Sigmoid colon (tissue), 7 donors: Measurements from ENCODE around the gene PHF1. TPM values are rescaled to one million over a fixed set of nuclear protein-coding genes. Genes with fewer than 3 reads are reported as not detected.
A peak's percentile ranks its signal among the peaks of the same experiment; 100 is the strongest.

Source experiments
- DNase-seq: peaks from one replicate; pipeline ENCODE4 v3.0.0-alpha.2; 2019
- H3K27ac ChIP-seq, 4 donors: fragments of 200-600 bp; sonication (generic); one replicate each; pipeline ENCODE4 v1.5.1; 2016 to 2019; ENCODE audit warnings: mild to moderate bottlenecking in 1 of 4
- H3K27me3 ChIP-seq, 3 donors: fragments of 200-600 bp; sonication (generic); one replicate each; pipeline ENCODE4 v1.5.1; 2019; ENCODE audit warnings: mild to moderate bottlenecking in 1 of 3
- H3K36me3 ChIP-seq, 4 donors: fragments of 200-600 bp; sonication (generic); one replicate each; pipeline ENCODE4 v1.5.1; 2016 to 2019
- H3K4me1 ChIP-seq, 4 donors: fragments of 200-600 bp; sonication (generic); one replicate each; pipeline ENCODE4 v1.5.1; 2017 to 2019
- H3K4me3 ChIP-seq, 4 donors: fragments of 200-600 bp; sonication (generic); one replicate each; pipeline ENCODE4 v1.5.1; 2017 to 2019; ENCODE audit warnings: mild to moderate bottlenecking in 2 of 4, moderate library complexity in 1 of 4
- H3K9me3 ChIP-seq, 4 donors: fragments of 200-600 bp in 3 of 4; sonication (generic) in 3 of 4; one replicate each; pipeline versions ENCODE4 v1.5.1 to v1.6.1; 2013 to 2019
- CTCF ChIP-seq, 4 experiments: fragments of 450-650 bp in 3 of 4; fragments of 200-600 bp in 1 of 4; IDR thresholded peaks; one replicate each; pipeline ENCODE4 v1.5.1; 2016 to 2019; ENCODE audit warnings: antibody characterized with exemption in 4 of 4, mild to moderate bottlenecking in 3 of 4, moderate library complexity in 2 of 4
- EP300 ChIP-seq, 4 donors: sonication (generic); formaldehyde crosslinking; IDR thresholded peaks; one replicate each; pipeline ENCODE4 v1.6.1; 2017; ENCODE audit warnings: antibody characterized with exemption in 4 of 4
- POLR2A ChIP-seq, 2 donors: fragments of 450-650 bp; IDR thresholded peaks; one replicate each; pipeline ENCODE4 v1.6.1; 2016; ENCODE audit warnings: antibody characterized with exemption in 2 of 2, mild to moderate bottlenecking in 2 of 2, moderate library complexity in 2 of 2
- POLR2AphosphoS5 ChIP-seq, 4 donors: sonication (generic); formaldehyde crosslinking; IDR thresholded peaks; one replicate each; pipeline ENCODE4 v1.6.1; 2017; ENCODE audit warnings: antibody characterized with exemption in 4 of 4
- WGBS, 2 donors: extraction: QIAGEN DNeasy Blood & Tissue Kit; methylation state at CpG; one replicate each; pipeline ENCODE4 v1.1.7; 2013; 5-methylcytosine and 5-hydroxymethylcytosine counted together
- intact Hi-C: fragments of 100-400 bp; cut with DNase I; formaldehyde crosslinking; loops from one replicate; pipeline ENCODE4 v1.15.1; 2023
- polyA plus RNA-seq, 3 donors: library from polyadenylated mRNA; stranded (reverse); fragments of 200-250 nt; gene quantifications; one replicate each; pipeline ENCODE4 v1.2.3, GENCODE V29; 2013
- total RNA-seq, 4 donors: library from RNA; depleted of rRNA; stranded (reverse); fragments of >200 nt; gene quantifications; one replicate each; pipeline ENCODE4 v1.1.0, GENCODE V29; 2016
- donor health status: healthy with polysubstance abuse.
- donor health status: Bipolar disorder and iron deficiency.
- donor health status: healthy.

PHF1 gene
- total and polyA plus RNA-seq, 7 donors = 22.4 to 82.3 (median 57.1) TPM

GRCh38 chr6:33426590-33427511, 16.0 kb downstream of the PHF1 start:
- DNase-seq = no peak
- WGBS, 2 donors = 6 to 8% methylated on average over 12 of the region's 12 CpGs
- Histone ChIP-seq H3K36me3 (no peaks in the 10 kb centered on the region), H3K27ac (peak overlapping the region; percentile 87 to 93 (median 91)), H3K4me1 (peaks cover 0 to 69% (median 63%) of the 10 kb centered on the region in 4 donors), H3K9me3 (no peaks in the 10 kb centered on the region), H3K4me3 (peak overlapping the region; percentile 51 to 64 (median 60)), H3K27me3 (no peaks in the 10 kb centered on the region)
- TF ChIP-seq CTCF (IDR thresholded peaks at IDR 0.05) (no peak), POLR2AphosphoS5 (IDR thresholded peaks at IDR 0.05) (no peak), POLR2A (IDR thresholded peaks at IDR 0.05) (no peak)
- intact Hi-C loops = loop anchor here (1.0 to 10.0 kb wide), 4 partner anchors 36 to 222 kb away; partner anchors contain the start of genes HSD17B8, KIFC1, RGL2 and RING1

GRCh38 chr6:33427585-33428223, 16.9 kb downstream of the PHF1 start:
- 1% methylated on average over 78 to 79 of the region's 79 CpGs for WGBS, 2 donors
- DNase-seq = peak; percentile 85
- Histone ChIP-seq H3K4me3 (peak overlapping the region; percentile 51 to 64 (median 60)), H3K27me3 (no peaks in the 10 kb centered on the region), H3K36me3 (no peaks in the 10 kb centered on the region), H3K9me3 (no peaks in the 10 kb centered on the region), H3K4me1 (peaks cover 0 to 77% (median 72%) of the 10 kb centered on the region in 4 donors), H3K27ac (peak overlapping the region; percentile 87 to 93 (median 91))
- TF ChIP-seq CTCF (IDR thresholded peaks at IDR 0.05) = no peak
- intact Hi-C loops = loop anchor here (5.0 to 10.0 kb wide), 3 partner anchors 110 to 223 kb away; partner anchors contain the start of genes HSD17B8, RGL2, RING1 and RXRB

- intact Hi-C loops = loop anchor here (5.0 to 10.0 kb wide), 3 partner anchors 111 to 224 kb away; partner anchors contain the start of genes HSD17B8, RGL2, RING1 and RXRB
- H3K27ac ChIP-seq = peak overlapping the region; percentile 73 to 91 (median 89)
These were observed 17.6 kb downstream of the PHF1 start for GRCh38 chr6:33428224-33428965.

More at GRCh38 chr6:33428224-33428965, 17.6 kb downstream of the PHF1 start:
- no peak for DNase-seq
- Histone ChIP-seq H3K9me3 (no peaks in the 10 kb centered on the region), H3K27me3 (no peaks in the 10 kb centered on the region), H3K4me1 (peaks cover 0 to 84% (median 78%) of the 10 kb centered on the region in 4 donors), H3K4me3 (peak overlapping the region; percentile 11 to 64 (median 60)), H3K36me3 (no peaks in the 10 kb centered on the region)
- WGBS, 2 donors = 3 to 4% methylated on average over 33 of the region's 33 CpGs
- no peak for TF ChIP-seq EP300 (IDR thresholded peaks at IDR 0.05)
- TF ChIP-seq POLR2A (IDR thresholded peaks at IDR 0.05) = no peak
- TF ChIP-seq CTCF (IDR thresholded peaks at IDR 0.05) = peak in 3 of 4 experiments; percentile 21 to 44 (median 37)
- no peak for TF ChIP-seq POLR2AphosphoS5 (IDR thresholded peaks at IDR 0.05)
